Regular cardiac myocyte (primary cell): ENCODE results near the gene CT55. TPM values are rescaled to one million over a fixed set of nuclear protein-coding genes. Genes with fewer than 3 reads are reported as not detected.

ENCODE experiments used
- total RNA-seq: library from RNA; depleted of rRNA; stranded (reverse); fragments of >200 nt; gene quantifications from 2 replicates; pipeline ENCODE4 v1.2.3, GENCODE V29; 2014

The CT55 gene, protein sequence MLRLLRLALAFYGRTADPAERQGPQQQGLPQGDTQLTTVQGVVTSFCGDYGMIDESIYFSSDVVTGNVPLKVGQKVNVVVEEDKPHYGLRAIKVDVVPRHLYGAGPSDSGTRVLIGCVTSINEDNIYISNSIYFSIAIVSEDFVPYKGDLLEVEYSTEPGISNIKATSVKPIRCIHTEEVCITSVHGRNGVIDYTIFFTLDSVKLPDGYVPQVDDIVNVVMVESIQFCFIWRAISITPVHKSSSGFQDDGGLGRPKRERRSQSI
- total RNA-seq: not detected in 2 replicates

DNA sequence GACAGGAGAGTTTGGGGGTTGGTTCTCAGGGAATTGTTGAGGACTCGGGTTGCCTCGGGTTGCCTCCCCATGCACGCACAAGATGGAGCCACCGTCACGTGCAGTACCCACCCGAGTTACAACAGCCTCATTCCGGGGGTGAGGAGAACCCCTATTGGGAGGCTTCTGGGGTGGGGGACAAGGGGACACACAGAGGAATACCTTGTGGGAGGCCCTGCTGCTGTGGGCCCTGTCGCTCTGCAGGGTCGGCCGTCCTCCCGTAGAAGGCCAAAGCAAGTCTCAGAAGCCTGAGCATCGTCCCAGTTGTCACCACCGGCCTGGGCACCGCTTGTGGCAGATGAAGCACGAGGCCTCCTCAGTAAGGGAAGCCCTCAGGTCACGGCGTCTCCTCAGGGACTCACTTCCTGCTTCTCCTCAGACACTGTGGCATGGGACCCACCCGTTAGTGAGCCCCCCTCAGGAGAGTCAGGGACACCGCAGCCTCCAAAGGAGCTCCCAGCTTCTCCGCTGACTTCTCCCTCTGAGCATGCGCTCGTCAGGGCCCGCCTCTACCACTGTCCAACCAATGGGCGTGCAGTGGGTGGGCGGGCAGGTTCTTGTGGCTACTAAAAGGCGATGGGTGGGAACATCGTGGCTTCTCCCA lies at the start of gene CT55:
TSS of gene CT55 (minus strand) at position 522 of the 643 bp plus-strand sequence. CDS start at position 295, 227 bp downstream.

DNA sequence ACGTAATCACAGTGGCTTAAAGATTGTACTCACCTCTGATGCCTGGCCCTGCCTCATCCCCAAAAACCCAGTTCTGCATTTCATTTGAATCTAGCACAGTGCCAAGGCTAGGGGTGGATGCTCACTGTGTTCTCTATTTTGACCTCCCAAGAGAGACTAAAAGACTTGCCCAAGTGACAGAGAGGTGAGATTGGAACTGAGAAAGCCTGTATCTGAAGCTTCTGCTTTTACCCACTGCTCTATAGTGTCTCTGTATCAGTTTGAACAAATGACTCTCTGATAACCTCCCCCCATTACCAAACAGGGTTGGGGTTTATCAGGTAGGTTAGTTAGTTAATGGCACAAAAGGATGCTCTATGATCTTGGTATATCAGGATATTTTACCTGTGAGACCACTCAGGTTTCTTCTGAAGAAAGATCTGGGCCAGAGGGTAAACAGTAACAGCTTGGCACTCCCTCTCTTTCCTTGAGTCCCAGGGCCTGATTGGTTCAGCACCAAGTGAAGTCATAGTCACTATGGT lies 51.1 kb downstream of the CT55 start, which contains the start of gene ETDB:
TSS of gene ETDB (minus strand) at position 471 of the 521 bp plus-strand sequence. CDS start 1,265 bp downstream, outside the sequence.

Other genes starting within 250 kb of the CT55 start
- gene SMIM10, start 180.4 kb downstream of the CT55 start, total RNA-seq: 5.4 and 7.3 TPM in 2 replicates
- 4.2 and 5.6 TPM in 2 replicates for gene RTL8B, start 148.9 kb downstream of the CT55 start, total RNA-seq
- 27.2 and 29.0 TPM in 2 replicates for gene RTL8C, start 139.0 kb downstream of the CT55 start, total RNA-seq
- 2.1 and 3.1 TPM in 2 replicates for gene RTL8A, start 119.3 kb downstream of the CT55 start, total RNA-seq
- 0.77 and 7.3 TPM in 2 replicates for gene SMIM10L2B, start 72.7 kb downstream of the CT55 start, total RNA-seq
- not detected in 2 replicates for gene ETDB, start 50.9 kb downstream of the CT55 start, total RNA-seq
- not detected in 2 replicates for gene ETDA, start 80.7 kb upstream of the CT55 start, total RNA-seq
- not detected in 2 replicates for gene ETDC, start 138.1 kb upstream of the CT55 start, total RNA-seq
- gene ZNF75D, start 172.7 kb upstream of the CT55 start, total RNA-seq: 4.4 and 7.3 TPM in 2 replicates
- gene ZNF449, start 173.4 kb upstream of the CT55 start, total RNA-seq: 5.6 and 10.4 TPM in 2 replicates